HepG2 (cell line): Measurements from ENCODE around the gene ZDHHC16. TPM values are rescaled to one million over a fixed set of nuclear protein-coding genes. Genes with fewer than 3 reads are reported as not detected.
A peak's percentile ranks its signal among the peaks of the same experiment; 100 is the strongest.

Source experiments
- AHR ChIP-seq: IDR thresholded peaks from 2 replicates; pipeline ENCODE4 v1.6.1; 2018; ENCODE audit warnings: missing genetic modification reagents, missing compliant biosample characterization
- CEBPZ ChIP-seq: IDR thresholded peaks from 2 replicates; pipeline ENCODE4 v1.6.1; 2012; ENCODE audit warnings: low read length, improper control_type of control experiment
- CREB1 ChIP-seq, 2 experiments: fragments of 450-650 bp in 1 of 2; IDR thresholded peaks; 2 replicates each; pipeline ENCODE4 v1.6.1; 2016 to 2017; ENCODE audit warnings: control low read depth in 1 of 2, mild to moderate bottlenecking in 1 of 2, missing compliant biosample characterization in 1 of 2, missing genetic modification characterization in 1 of 2
- DMAP1 ChIP-seq: IDR thresholded peaks from 2 replicates; pipeline ENCODE4 v1.6.1; 2016
- DNMT1 ChIP-seq: sonication (generic); formaldehyde crosslinking; IDR thresholded peaks from 2 replicates; pipeline ENCODE4 v1.5.1; 2020; ENCODE audit warnings: mild to moderate bottlenecking, missing genetic modification reagents
- FOXA1 ChIP-seq, 2 experiments: fragments of 450-650 bp in 1 of 2; sonication (generic) in 1 of 2; formaldehyde crosslinking in 1 of 2; IDR thresholded peaks; 2 replicates each; pipeline versions ENCODE4 v1.4.0 to v1.6.1; 2016 to 2020; ENCODE audit warnings: missing genetic modification reagents in 1 of 2
- FOXK1 ChIP-seq: sonication (generic); formaldehyde crosslinking; IDR thresholded peaks from 2 replicates; pipeline ENCODE4 v1.4.0; 2020; ENCODE audit warnings: low read depth, missing genetic modification reagents, borderline replicate concordance
- FOXO1 ChIP-seq: sonication (generic); formaldehyde crosslinking; IDR thresholded peaks from 2 replicates; pipeline ENCODE4 v1.4.0; 2020; ENCODE audit warnings: missing genetic modification reagents
- HCFC1 ChIP-seq: fragments of 150-350 bp; IDR thresholded peaks from 2 replicates; pipeline ENCODE4 v1.6.1; 2014; ENCODE audit warnings: low read depth, low read length
- HDAC1 ChIP-seq: sonication (generic); formaldehyde crosslinking; IDR thresholded peaks from 2 replicates; pipeline ENCODE4 v1.5.1; 2020; ENCODE audit warnings: mild to moderate bottlenecking, missing genetic modification reagents
- HDAC2 ChIP-seq: sonication (generic); formaldehyde crosslinking; IDR thresholded peaks from 2 replicates; pipeline ENCODE4 v1.4.0; 2020; ENCODE audit warnings: missing genetic modification reagents
- KLF11 ChIP-seq: IDR thresholded peaks from 2 replicates; pipeline ENCODE4 v1.6.1; 2016; ENCODE audit warnings: missing compliant biosample characterization
- MIER2 ChIP-seq: IDR thresholded peaks from 2 replicates; pipeline ENCODE4 v1.6.1; 2016; ENCODE audit warnings: missing biosample characterization, missing genetic modification reagents
- NAIF1 ChIP-seq: sonication (generic); formaldehyde crosslinking; IDR thresholded peaks from 2 replicates; pipeline ENCODE4 v1.5.0; 2020; ENCODE audit warnings: mild to moderate bottlenecking, missing genetic modification reagents, borderline replicate concordance
- NFKB2 ChIP-seq: sonication (generic); formaldehyde crosslinking; IDR thresholded peaks from 2 replicates; pipeline ENCODE4 v1.4.0; 2020; ENCODE audit warnings: missing genetic modification reagents, borderline replicate concordance
- RFX3 ChIP-seq: IDR thresholded peaks from 2 replicates; pipeline ENCODE4 v1.6.1; 2016; ENCODE audit warnings: missing biosample characterization, missing genetic modification reagents
- SAFB2 ChIP-seq: sonication (generic); formaldehyde crosslinking; IDR thresholded peaks from 2 replicates; pipeline ENCODE4 v1.5.1; 2020; ENCODE audit warnings: missing genetic modification reagents, low read depth, mild to moderate bottlenecking, borderline replicate concordance
- SIX4 ChIP-seq: sonication (generic); formaldehyde crosslinking; IDR thresholded peaks from 2 replicates; pipeline ENCODE4 v1.4.0; 2020; ENCODE audit warnings: missing genetic modification reagents
- SP1 ChIP-seq, 2 experiments: fragments of 450-650 bp in 1 of 2; sonication (generic) in 1 of 2; formaldehyde crosslinking in 1 of 2; IDR thresholded peaks; 2 replicates each; pipeline versions ENCODE4 v1.4.0 to v1.6.1; 2016 to 2020; ENCODE audit warnings: missing genetic modification reagents in 1 of 2
- TARDBP ChIP-seq: sonication (generic); formaldehyde crosslinking; IDR thresholded peaks from 2 replicates; pipeline ENCODE4 v1.8.0; 2022; ENCODE audit warnings: mild to moderate bottlenecking, missing genetic modification reagents
- TBX2 ChIP-seq: sonication (generic); formaldehyde crosslinking; IDR thresholded peaks from 2 replicates; pipeline ENCODE4 v1.5.0; 2020; ENCODE audit warnings: missing genetic modification reagents, mild to moderate bottlenecking, borderline replicate concordance
- ZBTB7A ChIP-seq: sonication (generic); formaldehyde crosslinking; IDR thresholded peaks from 2 replicates; pipeline ENCODE4 v1.8.0; 2022; ENCODE audit warnings: mild to moderate bottlenecking, missing genetic modification reagents
- ZBTB7B ChIP-seq: sonication (generic); formaldehyde crosslinking; IDR thresholded peaks from 2 replicates; pipeline ENCODE4 v1.4.0; 2020; ENCODE audit warnings: missing genetic modification reagents
- ZFY ChIP-seq: sonication (generic); formaldehyde crosslinking; IDR thresholded peaks from 2 replicates; pipeline ENCODE4 v1.4.0; 2020; ENCODE audit warnings: missing genetic modification reagents
- ZNF430 ChIP-seq: sonication (generic); formaldehyde crosslinking; IDR thresholded peaks from 2 replicates; pipeline ENCODE4 v1.9.0; 2021; ENCODE audit warnings: mild to moderate bottlenecking, missing genetic modification reagents
- ZNF644 ChIP-seq: IDR thresholded peaks from 2 replicates; pipeline ENCODE4 v1.6.1; 2016; ENCODE audit warnings: low read depth
- ZNF724P ChIP-seq: sonication (generic); formaldehyde crosslinking; IDR thresholded peaks from 2 replicates; pipeline ENCODE4 v1.8.0; 2022; ENCODE audit warnings: missing genetic modification reagents, borderline replicate concordance
- polyA plus RNA-seq, 8 experiments: library from polyadenylated mRNA; depleted of rRNA in 3 of 8; stranded (reverse) in 7 of 8; unstranded in 1 of 8; fragments of >200 nt; fragmentation: Illumina TruSeq in 4 of 8; extraction: Trizol in 4 of 8; gene quantifications; 2 replicates each; pipeline versions ENCODE4 v1.2.1 to v1.2.3, GENCODE V29; 2011 to 2016; ENCODE audit warnings: low read depth in 4 of 8, missing spikeins in 1 of 8, mixed read lengths in 1 of 8; ENCODE audit not compliant: insufficient read depth in 1 of 8
- total RNA-seq, 5 experiments: library from RNA; depleted of rRNA; stranded (reverse); fragments of >200 nt; fragmentation: Illumina TruSeq; extraction: Trizol; gene quantifications; 2 replicates each; pipeline ENCODE4 v1.2.3, GENCODE V29; 2016; ENCODE audit warnings: low read depth in 1 of 5
- TF ChIP-seq, protein P1 (sequence below): IDR thresholded peaks from 2 replicates; pipeline ENCODE4 v1.6.1; 2016; ENCODE audit warnings: mild to moderate bottlenecking, missing biosample characterization, missing genetic modification reagents

ZDHHC16 gene
- total and polyA plus RNA-seq, 2 of the 13 experiments (the other 11 are each of a cell fraction or from before 2014, with no cell fraction given), result 40.8 to 41.8 TPM

- no peak for TF ChIP-seq CEBPZ
- peak; percentile 72 for TF ChIP-seq NFKB2 (CRISPR knock-in tag)
- TF ChIP-seq FOXA1 (IDR thresholded peaks at IDR 0.05), result no peak
- peak; percentile 76 for TF ChIP-seq FOXA1 (CRISPR knock-in tag; IDR thresholded peaks at IDR 0.05)
- TF ChIP-seq SIX4 (CRISPR knock-in tag), result no peak
- peak; percentile 94 for TF ChIP-seq CREB1 (IDR thresholded peaks at IDR 0.05)
- peak; percentile 98 for TF ChIP-seq CREB1 (CRISPR knock-in tag; IDR thresholded peaks at IDR 0.05)
- peak; percentile 91 for TF ChIP-seq RFX3
- TF ChIP-seq ZFY (CRISPR knock-in tag), result peak; percentile 52; the same call in 1 of the 2 replicates
- no peak for TF ChIP-seq AHR (CRISPR knock-in tag)
- peak; percentile 43; the same call in 1 of the 2 replicates for TF ChIP-seq ZNF430 (CRISPR knock-in tag)
- peak; percentile 99 for TF ChIP-seq HDAC1
- 0 out of 2 replicates have a peak, but pooled peaks have one; percentile 16 for TF ChIP-seq ZBTB7A (CRISPR knock-in tag)
- no peak for TF ChIP-seq ZNF644 (CRISPR knock-in tag)
- no peak for TF ChIP-seq DNMT1 (CRISPR knock-in tag)
- 0 out of 2 replicates have a peak, but pooled peaks have one; percentile 67 for TF ChIP-seq KLF11
- peak; percentile 71 for TF ChIP-seq TARDBP (CRISPR knock-in tag)
- no peak for TF ChIP-seq ZNF724P (CRISPR knock-in tag)
- TF ChIP-seq TBX2 (CRISPR knock-in tag), result peak; percentile 78; the same call in 1 of the 2 replicates
- peak; percentile 92 for TF ChIP-seq DMAP1 (CRISPR knock-in tag)
- 0 out of 2 replicates have a peak, but pooled peaks have one; percentile 9 for TF ChIP-seq FOXO1 (CRISPR knock-in tag)
- no peak for TF ChIP-seq SP1 (IDR thresholded peaks at IDR 0.05)
- TF ChIP-seq SP1 (CRISPR knock-in tag; IDR thresholded peaks at IDR 0.05), result no peak
- no peak for TF ChIP-seq MIER2 (CRISPR knock-in tag)
- no peak for TF ChIP-seq SAFB2 (CRISPR knock-in tag)
- TF ChIP-seq FOXK1 (CRISPR knock-in tag), result peak; percentile 94
- TF ChIP-seq NAIF1 (CRISPR knock-in tag), result no peak
- TF ChIP-seq, protein P1, sequence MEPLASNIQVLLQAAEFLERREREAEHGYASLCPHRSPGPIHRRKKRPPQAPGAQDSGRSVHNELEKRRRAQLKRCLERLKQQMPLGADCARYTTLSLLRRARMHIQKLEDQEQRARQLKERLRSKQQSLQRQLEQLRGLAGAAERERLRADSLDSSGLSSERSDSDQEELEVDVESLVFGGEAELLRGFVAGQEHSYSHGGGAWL (CRISPR knock-in tag), result peak; percentile 100
- peak; percentile 75 for TF ChIP-seq HDAC2
- 0 out of 2 replicates have a peak, but pooled peaks have one; percentile 39 for TF ChIP-seq ZBTB7B (CRISPR knock-in tag)
- peak; percentile 37; the same call in 1 of the 2 replicates for TF ChIP-seq HCFC1
Observed at GRCh38 chr10:97400665-97401454, 45.1 kb upstream of the ZDHHC16 start, which contains the start of gene RRP12 (continued).
